Stimulated activated CD8-positive, alpha-beta memory T cell treated with anti-CD3 and anti-CD28 coated beads, Interleukin-15, amount 100 ng/mL, for 24 hours (primary cell): ENCODE data around the gene ADAMTSL2.

Experiments used
- DNase-seq: peaks from one replicate; pipeline ENCODE4 v3.0.0-alpha.2; 2020; ENCODE audit warnings: low read depth

Gene ADAMTSL2

GRCh38 chr9:133606708-133607025 lies 72.2 kb downstream of the ADAMTSL2 start:
- no peak for DNase-seq

- DNase-seq, result no peak
These were observed 72.9 kb downstream of the ADAMTSL2 start for GRCh38 chr9:133607381-133607780.

GRCh38 chr9:133607976-133608375 lies 73.5 kb downstream of the ADAMTSL2 start:
- DNase-seq, result no peak

GRCh38 chr9:133608382-133608781 lies 73.9 kb downstream of the ADAMTSL2 start:
- no peak for DNase-seq

- no peak for DNase-seq
These were observed 74.4 kb downstream of the ADAMTSL2 start for GRCh38 chr9:133608889-133609288.

DNA sequence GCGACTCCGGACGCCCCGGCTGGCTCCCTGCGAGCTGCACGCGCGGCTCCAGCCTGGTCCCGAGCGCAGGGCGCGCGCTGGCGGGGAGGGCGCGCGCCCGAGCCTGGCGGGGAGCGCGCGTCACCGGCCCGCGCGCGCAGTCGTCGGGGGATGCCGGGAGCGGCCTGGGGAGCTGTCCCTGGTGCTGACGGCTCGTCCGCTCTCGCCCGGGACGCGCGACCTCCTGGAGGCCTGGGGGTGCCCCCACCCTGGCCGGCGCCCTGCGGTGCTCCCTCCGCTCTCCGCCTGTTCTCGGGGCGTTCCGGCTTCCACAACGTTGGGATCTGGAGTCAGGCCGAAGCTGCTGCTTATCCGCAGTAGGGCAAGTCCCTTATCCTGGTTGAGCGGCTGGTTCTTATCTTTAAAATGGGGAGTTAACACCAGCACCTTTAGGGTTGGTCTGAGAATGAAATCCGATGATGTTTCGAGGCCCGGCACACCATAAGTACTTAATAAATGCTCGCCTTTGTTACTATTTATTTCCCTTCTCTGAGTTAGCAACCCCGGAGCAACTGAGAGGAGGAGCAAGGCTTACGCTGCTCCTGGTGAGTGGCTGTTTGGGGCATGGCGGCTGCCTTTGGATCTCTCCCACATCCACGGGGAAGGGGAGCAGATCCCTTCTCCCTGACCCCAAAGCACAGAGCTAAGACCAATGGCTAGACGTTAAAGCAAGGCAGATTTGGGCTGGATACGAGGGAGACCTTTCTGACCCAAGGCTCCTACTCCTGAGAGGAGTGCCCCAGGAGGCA lies 75.0 kb downstream of the ADAMTSL2 start, which contains the start of gene FAM163B:
Gene FAM163B (minus strand): TSS at position 79 of the 788 bp plus-strand sequence. CDS start 29,166 bp downstream, outside the sequence.
- DNase-seq, result peak; percentile 18

DNA sequence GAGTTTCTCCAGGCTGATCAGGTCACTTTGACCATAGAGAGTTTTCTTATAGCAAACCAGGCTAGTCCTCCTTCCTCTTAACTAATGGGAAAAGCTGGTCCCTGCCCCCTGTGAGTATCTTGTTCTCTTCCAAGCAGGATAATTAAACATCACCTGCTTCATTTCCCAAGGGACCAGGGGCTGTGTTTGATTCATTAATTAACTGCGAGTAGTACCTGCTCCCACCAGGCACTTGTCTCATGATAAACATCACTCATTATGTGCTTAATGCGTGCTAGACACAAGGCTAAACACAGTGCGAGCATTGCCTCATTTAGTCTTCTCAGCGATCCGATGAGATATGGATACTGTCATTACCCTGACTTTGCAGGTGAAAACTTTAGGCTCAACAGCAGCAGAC lies 76.3 kb downstream of the ADAMTSL2 start:
- no peak for DNase-seq

GRCh38 chr9:133612051-133612450 lies 77.5 kb downstream of the ADAMTSL2 start:
- no peak for DNase-seq

DNA sequence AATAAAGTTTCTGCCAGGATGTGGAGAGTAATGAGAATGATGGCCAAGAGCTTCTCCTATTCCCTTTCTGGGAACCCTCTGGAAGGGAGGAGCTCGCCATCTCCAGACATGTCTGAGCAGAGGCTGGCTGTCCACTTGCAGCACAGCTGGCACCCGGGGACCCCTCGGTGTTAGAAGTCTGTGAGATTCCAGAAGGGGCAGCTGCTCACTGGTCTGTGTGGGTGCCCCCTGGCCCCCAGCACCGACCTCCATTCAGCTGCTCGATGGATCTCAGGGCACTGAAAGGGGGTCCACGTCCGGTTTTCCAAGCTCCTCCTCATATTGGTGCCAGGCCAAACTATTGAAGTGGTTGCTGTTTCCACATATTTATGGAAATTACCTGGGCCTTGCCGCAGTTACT lies 78.3 kb downstream of the ADAMTSL2 start:
- no peak for DNase-seq

DNA sequence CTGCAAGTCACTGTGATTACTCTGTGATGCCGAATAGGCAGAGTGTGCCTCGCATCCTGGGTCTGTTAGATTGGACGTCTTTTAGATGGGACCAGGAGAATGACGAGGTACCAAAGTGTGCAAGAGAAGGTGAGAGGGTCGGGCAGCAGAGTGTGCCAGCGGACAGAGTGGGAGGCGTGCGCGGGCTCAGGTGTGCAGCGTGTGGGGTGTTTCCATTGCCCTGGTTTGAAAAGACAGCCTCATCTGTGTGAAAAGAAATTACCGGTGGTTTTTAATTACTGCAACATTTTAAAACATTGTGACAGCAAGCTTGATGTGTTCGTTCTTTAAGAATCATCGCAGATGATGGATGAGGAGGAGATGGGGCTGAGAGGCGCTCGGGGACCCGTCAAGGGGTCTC lies 78.9 kb downstream of the ADAMTSL2 start:
- no peak for DNase-seq

GRCh38 chr9:133614056-133614455 lies 79.6 kb downstream of the ADAMTSL2 start:
- no peak for DNase-seq

DNA sequence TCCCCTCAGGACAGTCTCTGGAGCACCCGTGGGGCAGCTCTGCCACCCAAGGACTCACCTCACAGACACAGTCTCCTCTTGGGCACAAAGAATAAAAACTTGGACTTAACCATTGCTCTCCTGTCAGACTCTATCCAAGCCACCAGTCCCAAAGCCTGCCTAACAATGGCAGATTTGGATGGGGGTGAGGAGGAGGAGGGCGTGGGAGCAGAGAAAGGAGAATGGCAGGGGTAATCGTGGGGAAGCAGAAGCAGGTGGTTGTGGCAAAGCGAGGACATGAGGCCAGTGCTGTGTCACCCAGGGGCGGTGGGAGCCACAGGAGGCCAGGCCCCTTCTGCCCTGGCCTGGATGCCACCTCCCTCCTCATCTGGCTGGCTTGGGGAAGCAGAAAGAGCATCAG lies 80.2 kb downstream of the ADAMTSL2 start:
- DNase-seq, result no peak

- DNase-seq, result no peak
These were observed 80.7 kb downstream of the ADAMTSL2 start for GRCh38 chr9:133615186-133615585.

- DNase-seq, result no peak
These were observed 81.2 kb downstream of the ADAMTSL2 start for GRCh38 chr9:133615606-133616188.

GRCh38 chr9:133616643-133617405 lies 82.3 kb downstream of the ADAMTSL2 start:
- DNase-seq, result no peak

DNA sequence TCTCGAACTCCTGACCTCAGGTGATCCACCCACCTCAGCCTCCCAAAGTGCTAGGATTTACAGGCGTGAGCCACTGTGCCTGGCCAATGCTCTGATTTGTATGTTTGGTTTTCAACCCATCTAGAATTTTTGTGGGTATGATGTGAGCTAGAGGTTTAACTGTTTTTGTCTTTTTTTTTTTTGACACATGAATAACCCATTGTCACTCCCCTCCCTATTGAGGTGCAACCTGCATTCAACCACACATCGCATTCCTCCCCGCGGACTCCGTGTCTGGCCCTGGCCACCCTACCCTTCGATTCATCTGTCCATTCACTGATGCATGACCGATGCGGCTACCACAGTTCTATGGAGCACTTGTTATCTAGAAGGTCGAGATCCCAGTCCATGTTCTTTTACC lies 84.2 kb downstream of the ADAMTSL2 start:
- DNase-seq, result no peak

- DNase-seq, result no peak
These were observed 85.3 kb downstream of the ADAMTSL2 start for GRCh38 chr9:133619791-133620190.

GRCh38 chr9:133621725-133622267 lies 87.3 kb downstream of the ADAMTSL2 start:
- no peak for DNase-seq

DNA sequence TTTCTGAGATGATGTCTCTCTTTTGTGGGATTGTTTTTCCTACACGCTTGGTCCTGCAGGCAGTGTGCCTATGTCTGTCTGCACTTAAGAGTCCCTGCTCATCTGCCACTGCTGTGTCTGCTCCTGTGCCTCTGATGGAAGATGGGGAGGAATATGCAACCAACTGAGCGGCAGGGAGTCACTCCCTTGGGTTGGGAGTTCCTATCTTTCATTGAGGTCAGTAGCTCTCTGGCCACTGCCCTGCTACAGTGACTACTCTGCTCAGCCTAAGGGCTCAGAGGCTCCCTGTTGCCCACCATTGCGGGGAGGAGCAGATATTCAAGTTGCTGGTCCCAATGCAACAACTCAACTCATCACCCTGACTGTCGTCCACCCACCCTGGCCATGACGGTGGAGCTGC lies 88.1 kb downstream of the ADAMTSL2 start:
- DNase-seq, result no peak
